HG02678 (cell line): Measurements from ENCODE around the gene LRRC45.

ENCODE experiments used
- ATAC-seq: cut with Tn5 transposase; IDR thresholded peaks from one replicate; pipeline ENCODE4 v1.9.1; 2021; ENCODE audit warnings: mild to moderate bottlenecking, moderate library complexity; ENCODE audit not compliant: unreplicated experiment

Gene LRRC45

DNA sequence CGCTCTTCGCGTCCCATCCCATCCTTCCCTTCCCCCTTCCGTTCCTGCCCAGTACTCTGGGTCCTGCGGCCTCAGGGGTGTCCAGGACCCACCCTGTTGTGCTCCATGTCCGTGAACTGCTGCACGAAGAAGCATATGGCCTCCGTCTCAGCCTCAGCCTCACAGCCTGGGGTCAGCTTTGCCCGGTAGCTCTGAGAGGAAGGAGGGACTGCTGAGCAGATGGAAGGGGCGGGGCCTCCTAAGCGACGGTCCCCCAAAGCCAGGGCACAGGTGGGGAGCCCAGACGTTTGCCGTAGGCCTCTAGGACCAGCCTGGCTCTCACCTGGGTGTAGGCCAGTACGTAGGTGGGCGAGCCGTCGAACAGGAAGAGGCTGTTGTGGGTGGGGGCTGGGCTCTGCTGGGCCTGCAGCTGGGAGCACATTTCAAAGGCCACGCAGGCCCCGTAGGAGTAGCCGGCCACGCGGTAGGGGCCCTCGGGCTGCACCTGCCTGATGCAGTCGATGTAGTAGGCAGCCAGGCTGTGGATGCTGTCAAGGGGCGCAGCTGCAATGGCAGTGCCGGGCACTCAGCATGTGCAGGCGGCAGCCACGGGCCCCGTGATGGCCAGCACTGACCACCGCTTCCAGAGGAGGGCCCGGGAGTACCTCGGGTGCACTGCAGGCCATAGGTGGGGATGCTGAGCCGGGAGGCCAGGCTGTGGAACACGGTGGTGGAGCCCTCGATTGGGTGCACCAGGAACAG lies 57.1 kb downstream of the LRRC45 start:
- no peak for ATAC-seq
